HG02852 (cell line): Measurements from ENCODE around the gene FLACC1.
A peak's percentile ranks its signal among the peaks of the same experiment; 100 is the strongest.
"Not testable (repeated sequence)": the region's sequence is repeated elsewhere in the genome, so short reads cannot be mapped to it uniquely, and the experiment has no call there.

ENCODE experiments used
- ATAC-seq: cut with Tn5 transposase; IDR thresholded peaks from one replicate; pipeline ENCODE4 v1.9.1; 2021; ENCODE audit warnings: mild to moderate bottlenecking, moderate library complexity; ENCODE audit not compliant: unreplicated experiment

FLACC1 gene

DNA sequence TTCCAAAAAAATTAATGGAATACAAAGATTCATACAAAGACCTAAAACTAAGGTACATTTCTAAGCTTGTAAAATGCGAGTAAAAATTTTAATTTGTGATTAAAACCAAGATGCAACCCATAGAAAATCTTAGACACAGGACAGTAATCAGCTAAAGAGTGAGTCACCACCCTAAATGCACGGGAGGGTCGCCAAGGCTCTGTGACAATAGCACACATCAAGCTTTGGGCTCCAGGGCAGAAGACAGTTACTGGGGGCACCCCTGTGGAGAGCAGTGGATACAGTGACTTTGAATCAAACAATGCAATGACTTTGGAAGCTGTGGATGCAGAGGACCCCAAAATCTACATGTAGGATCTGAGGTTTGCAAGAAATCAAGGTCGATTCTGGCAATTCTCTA lies 7.5 kb downstream of the FLACC1 start:
- no peak for ATAC-seq

DNA sequence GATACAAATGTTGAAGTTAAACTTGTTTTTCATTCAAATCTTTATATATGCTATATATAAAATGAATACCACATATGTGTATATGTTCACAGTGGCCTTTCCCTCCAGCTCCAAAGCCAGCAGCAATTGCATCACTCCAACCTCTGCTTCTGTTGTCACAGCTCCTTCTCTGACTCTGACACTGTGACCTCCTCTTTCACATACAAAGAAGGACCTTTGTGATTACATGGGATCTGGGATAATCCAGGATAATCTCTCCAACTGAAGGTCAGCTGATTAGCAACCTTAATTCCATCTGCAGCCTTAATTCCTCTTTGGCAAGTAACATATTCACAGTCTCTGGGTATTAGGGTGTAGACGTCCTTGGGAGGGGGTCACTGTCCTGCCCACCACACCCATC lies 8.4 kb downstream of the FLACC1 start:
- no peak for ATAC-seq

DNA sequence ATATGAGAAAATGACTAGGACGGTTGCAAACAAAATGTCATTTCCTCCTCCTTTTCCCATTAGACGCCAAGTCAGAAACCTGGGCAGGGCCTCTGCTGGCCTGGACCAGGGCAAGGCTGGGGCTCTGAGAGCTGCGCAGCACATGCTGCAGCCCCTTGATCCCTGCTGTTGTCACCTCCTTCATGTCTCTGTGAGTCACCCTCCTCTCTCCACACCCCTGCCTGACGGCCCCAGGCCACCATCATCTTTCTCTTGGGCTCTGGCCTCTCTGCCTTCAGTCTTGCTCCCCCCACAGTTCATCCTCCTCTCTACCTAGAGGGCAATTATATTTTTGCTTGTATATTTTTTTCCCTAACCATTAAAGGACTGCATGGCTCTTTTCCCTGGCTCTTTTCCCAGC lies 10.0 kb downstream of the FLACC1 start:
- ATAC-seq: no peak

DNA sequence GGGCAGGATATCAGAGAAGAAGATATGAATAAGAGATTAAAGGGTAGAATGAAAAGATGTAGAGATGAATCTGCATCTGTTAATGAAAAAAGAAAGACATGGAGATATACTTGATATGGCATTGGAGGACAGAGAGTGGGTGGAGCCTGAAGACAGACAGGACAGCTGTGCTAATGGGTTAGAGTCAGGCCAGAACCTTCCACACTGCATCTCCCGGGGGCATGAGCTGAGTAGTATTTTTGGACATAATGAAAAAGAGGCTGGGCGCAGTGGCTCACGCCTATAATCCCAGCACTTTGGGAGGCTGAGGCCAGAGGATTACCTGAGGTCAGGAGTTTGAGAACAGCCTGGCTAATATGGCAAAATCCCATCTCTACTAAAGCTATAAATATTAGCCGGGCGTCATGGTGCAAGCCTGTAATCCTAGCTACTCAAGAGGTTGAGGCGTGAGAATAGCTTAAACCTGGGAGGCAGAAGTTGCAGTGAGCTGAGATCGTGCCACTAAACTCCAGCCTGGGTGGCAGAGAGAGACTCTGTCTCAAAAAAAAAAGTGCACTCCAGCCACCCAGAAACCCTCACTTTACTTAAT lies 11.4 kb downstream of the FLACC1 start:
- no peak for ATAC-seq

DNA sequence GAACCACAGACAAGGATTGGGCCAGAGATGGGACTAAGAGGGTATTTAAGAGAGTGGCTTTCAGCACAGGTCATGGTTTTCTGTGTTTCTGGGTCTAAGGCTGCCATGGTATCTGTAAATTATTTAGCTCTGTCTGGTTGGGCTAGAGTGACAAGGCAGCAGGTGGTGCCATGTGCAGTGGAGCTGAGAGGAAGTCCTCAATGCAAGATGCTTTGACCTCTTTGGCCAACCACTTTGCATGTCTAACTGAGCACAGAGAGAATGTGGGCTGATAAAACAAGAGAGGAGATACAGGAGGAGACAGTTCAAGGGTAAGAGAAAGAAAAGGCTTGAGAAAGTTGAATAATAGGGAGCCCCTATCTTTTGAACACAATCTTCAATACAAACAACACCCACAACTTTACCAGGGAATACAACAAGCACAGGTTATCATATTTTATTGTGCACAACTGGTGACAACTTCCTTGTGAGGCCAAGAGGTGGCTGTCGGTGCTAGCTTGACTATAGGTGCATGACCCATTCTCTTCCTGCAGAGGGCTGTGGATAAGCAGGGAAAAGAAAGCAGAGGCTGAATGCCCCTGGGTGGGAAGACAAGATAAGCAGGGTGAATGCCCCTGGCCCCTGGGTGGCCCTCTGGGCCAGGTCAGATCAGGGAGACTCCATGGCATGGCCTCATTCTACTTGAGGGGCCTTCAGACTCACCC lies 12.3 kb downstream of the FLACC1 start:
- ATAC-seq: peak; percentile 88

DNA sequence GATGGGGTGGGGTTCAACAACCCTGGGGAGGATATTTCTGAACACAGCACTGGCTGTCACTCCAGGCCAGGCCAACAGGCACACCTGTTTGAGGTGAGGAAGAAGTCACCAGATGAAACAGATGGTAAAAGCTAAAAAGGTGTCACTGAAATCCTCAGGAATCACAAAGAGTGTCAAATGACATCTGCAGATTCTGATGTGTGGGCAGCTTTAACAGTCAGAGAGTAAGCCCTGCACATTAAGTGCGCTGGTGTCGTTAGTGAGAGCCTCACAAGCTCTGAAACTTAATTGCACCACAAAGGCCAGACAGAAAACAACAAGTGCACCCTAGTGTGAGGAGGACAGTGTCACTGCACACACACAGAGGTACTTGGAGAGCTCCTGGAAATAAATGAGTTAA lies 13.6 kb downstream of the FLACC1 start:
- ATAC-seq: no peak

DNA sequence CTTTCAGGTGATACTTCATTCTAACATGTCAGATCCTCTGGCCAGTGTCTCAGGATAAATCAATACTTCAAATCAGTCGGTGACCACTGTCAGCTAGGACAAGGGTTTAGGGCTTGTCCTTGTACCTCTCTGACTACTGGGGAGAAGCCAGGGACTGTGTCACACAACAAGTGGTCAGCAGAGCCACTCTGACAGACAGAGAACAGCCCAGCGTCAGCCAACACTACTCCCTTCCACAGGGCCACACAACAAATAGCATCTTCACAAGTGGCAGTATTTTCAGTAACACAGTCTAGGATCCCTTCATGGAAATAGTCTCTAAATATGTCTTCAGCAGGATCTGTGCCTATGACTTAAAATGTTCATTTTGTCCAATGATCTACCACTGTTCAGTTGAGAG lies 14.2 kb downstream of the FLACC1 start:
- no peak for ATAC-seq

DNA sequence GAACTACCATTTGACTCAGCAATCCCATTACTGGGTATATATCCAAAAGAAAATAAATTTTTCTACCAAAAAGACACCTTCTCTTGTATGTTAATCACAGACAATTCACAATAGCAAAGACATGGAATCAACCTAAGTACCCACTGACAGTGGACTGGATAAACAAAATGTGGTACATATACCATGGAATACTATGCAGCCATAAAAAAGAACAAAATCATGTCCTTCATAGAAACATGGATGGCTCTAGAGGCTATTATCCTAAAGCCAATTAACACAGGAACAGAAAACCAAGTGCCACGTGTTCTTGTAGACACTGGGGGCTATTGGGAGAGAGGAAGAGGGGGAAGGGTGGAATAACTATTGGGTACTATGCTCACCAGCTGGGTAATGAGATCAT lies 27.7 kb downstream of the FLACC1 start:
- ATAC-seq: no peak

DNA sequence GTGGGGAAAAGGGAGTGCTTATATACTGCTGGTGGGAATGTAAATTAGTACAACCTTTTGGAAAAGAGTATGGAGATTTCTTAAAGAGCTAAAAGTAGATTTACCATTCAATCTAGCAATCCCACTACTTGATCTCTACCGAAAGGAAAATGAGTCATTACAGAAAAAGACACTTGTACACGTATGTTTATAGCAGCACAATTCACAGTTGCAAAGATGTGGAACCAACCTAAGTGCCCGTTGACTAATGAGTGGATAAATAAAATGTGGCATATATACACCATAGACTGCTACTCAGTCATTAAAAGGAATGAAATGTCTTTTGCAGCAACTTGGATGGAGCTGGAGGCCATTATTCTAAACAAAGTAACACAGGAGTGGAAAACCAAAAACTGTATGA lies 29.5 kb downstream of the FLACC1 start:
- ATAC-seq: no peak

DNA sequence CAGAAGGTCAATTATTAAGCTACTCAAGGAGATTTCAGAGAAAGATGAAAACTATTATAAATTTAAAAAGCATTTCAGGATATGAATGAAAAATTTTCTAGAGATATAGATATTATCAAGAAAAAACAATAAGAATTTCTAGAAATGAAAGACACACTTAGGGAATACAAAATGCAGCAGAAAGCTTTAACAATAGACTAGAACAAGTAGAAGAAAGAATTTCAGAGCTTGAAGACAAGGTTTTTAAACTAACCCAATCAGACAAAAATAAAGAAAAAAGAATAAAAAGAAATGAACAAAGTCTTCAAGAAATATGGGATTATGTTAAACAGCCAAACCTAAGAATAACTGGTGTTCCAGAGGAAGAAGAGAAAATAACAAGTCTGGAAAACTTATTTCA lies 34.4 kb downstream of the FLACC1 start:
- no peak for ATAC-seq

DNA sequence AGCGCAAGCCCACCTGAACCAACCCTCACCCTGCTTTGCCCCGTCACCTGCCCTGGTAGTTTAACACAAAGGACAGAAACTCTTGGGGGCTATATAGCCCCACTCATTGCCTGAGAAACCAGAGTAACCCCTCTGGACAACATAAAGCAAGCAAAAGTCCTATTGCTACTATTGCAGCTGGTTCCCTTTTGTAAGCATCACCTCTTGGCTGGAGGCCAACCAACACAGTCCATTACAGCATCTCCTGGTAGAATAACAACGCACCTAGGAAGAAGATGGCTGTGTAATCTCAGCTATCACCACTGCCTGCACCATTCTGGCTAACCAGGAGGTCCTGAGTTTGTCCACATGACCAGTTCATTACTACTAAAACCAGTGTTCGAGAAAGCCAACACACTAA lies 36.4 kb downstream of the FLACC1 start:
- ATAC-seq: no peak

DNA sequence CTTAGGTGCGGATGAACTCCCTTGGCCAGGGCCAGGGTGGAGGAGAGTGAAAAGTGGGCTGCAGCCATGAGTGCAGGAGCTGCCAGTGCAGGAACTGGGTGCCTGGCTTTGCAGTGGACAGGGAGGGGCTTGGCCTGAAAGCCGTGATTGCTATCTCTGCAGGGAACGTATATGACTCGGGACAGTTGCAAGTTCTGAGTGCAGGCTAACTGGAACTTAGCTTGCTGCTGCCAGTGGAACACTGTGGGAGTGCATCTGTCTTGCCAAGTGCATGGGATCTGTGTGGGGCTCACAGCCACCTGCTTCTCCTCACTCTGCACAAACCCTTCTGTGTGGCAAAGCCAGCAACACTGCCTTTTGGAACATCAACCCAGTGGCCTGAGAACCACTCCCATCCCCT lies 36.9 kb downstream of the FLACC1 start:
- no peak for ATAC-seq

DNA sequence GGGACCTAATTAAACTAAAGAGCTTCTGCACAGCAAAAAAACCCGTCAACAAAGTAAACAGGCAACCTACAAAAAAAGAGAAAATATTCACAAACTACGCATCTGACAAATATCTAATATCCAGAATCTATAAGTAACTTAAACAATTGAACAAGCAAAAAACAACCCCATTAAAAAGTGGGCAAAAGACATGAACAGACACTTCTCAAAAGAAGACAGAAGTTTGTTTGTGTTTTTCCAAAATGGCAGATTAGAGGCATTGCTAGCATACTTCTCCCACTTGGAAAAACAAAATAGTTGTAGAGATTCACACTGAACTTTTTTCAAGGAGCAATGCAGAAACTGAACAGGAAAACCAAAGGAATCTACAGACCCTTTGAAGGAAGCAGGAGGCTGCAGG lies 37.6 kb downstream of the FLACC1 start:
- ATAC-seq: no peak

DNA sequence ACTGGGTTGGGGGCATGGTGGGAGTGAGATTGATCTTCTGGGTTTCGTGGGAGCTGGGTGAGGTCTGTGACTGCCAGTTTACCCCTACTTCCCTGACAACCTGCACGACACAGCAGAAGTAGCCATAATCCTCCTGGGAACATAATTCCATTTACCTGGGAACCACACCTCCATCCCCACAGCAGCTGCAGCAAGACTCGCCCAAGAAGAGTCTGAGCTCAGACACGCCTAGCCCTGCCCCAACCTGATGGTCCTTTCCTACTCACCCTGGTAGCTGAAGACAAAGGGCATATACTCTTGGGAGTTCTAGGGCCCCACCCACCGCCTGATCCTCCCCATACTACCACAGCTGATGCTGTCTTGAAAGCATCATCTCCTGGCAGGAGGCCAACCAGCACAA lies 43.8 kb downstream of the FLACC1 start:
- no peak for ATAC-seq

DNA sequence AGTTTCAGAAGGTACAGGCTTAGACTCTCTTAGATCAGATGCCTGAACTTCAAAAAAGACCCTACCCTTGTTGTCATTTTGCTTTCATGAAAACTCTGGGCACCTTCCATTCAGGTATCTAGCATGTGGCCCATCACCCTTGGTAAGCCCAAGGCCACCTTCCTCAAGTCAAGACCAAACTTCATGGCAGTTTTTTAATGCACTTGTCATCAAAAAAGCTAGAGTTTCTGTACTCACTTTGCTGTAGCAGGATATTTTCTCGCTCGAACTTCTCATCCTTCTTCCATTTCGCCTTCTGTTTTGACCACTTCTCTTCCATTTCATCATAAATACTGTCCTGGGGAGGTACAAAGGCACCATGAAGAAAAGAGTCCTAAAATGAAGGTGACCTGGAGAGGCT lies 48.2 kb downstream of the FLACC1 start:
- ATAC-seq: no peak

DNA sequence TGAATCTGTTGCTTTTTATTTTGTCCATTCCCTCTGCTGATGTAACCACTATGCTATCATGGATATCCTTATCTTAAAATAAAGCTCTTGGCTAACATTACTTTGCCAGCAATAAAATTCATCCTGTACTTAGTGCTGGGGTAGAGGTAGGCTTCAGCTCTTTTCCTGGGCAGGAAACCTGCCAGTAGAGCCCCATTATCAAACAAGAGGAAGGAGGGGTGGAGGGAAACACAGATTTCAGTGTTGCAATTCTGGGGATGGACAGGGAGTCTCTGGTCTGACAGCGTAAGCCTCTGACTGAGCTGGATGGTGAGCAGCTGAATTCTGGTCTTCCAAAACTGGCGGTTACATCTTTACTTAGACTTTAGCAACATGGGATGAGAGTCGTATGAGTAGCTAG lies 49.3 kb downstream of the FLACC1 start:
- no peak for ATAC-seq

DNA sequence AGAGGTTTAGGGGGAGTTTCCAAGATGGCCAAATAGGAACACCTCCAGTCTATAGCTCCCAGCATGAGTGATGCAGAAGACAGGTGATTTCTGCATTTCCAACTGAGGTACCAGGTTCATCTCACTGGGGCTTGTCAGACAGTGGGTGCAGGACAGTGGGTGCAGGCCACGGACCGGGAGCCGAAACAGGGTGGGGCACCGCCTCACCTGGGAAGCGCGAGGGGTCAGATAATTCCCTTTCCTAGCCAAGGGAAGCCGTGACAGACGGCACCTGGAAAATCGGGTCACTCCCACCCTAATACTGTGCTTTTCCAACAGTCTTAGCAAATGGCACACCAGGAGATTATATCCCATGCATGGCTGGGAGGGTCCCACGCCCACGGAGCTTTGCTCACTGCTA lies 57.2 kb downstream of the FLACC1 start:
- ATAC-seq: not testable (repeated sequence)

DNA sequence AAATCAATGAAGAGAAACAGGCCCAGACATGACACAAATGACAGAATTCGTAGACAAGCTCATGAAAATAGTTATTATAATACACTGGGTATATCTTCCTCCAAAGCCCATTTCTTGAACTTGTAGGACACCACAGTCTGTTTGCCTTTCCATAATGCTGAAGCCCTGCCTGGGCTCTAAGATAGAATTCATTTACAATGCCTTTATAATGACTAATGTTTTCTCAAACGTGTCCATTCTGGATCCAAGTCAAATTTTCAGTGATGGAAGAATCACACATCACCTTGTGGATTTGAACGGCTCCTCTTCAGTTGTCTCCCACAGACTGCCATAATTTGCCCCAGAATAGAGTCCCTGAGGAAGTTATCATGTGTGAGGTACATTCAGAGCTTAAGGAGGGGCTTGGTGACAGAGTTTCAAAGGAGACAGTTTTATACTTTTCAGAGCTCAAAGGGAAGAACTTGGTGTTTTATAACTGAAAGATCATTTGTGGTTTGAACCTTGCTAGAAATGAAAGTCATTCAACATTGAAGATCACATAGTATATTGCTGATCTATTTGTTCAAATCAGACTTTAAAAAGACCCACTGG lies 58.6 kb downstream of the FLACC1 start:
- no peak for ATAC-seq

DNA sequence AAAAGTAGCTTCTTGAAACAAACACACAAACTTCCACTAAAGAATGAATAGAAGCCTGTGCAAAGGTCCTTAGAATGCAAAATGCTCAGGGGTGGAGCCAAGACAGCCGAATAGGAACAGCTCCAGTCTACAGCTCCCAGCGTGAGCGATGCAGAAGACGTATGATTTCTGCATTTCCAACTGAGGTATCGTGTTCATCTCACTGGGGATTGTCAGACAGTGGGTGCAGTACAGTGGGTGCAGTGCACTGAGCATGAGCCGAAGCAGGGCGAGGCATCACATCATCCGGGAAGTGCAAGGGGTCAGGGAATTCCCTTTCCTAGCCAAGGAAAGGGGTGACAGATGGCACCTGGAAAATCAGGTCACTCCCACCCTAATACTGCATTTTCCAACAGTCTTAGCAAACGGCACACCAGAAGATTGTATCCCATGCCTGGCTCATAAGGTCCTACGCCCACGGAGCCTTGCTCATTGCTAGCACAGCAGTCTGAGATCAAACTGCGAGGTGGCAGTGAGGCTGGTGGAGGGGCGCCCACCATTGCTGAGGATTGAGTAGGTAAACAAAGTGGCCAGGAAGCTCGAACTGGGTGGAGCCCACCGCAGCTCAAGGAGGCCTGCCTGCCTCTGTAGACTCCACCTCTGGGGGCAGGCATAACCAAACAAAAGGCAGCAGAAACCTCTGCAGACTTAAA lies 66.5 kb downstream of the FLACC1 start:
- ATAC-seq: not testable (repeated sequence)

DNA sequence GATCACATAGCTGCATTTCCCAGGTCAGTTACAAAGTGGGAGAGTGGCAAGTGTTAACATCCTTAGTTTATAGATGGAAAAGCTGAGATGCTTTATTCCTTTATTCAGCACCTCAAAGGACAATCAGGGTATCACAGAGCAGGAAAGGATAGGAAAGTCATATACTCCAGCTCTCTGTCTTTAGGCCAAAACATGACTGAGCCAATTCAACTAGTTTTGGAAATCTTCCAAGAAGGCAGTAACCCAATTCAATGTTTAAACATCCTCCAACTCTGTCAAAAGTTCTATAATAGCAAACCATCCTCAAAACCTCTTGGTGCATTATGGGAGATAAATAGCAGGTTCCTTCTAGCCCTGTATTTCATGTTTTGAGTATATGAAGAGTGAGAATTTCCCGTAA lies 71.6 kb downstream of the FLACC1 start:
- no peak for ATAC-seq

DNA sequence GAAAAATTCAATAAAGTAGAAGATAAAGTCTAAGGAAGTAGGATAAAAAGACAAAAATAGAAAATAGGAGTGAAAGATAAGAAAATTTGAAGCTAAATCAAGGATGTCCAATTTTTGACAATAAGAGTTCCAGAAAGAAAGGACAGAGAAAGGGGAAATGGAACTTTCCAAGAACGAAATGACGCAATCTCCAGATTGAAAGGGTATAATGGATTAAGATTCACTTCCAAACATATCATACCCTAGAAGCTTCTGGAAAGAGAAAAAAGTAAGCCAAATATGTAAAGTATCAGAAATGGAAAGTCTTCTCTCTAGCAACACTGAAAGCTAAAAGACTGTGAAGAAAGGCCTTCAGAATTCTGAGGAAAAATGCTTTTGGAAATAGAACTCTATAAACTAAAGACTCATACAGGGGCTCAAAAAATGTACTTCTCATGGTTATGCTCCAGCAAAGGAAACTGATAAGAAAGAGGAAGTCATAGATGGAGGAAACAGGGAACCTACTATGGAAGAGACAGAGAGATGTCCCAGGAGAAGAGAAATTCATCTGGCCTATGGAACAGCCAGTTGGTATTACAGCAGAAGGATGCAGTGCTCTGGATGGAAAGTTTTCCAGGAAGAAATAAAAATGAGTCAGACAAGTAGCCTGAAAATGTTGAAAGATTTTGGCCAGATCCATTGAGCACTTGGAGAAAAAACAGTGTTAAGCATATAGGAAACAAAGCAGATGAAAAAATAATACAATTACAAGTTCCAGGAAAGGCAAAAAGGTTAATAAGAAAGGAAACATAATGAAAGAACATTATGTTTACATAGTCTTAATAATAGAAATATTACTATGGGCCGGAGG lies 76.7 kb downstream of the FLACC1 start:
- no peak for ATAC-seq
